ENCODE results near the gene ARRB1.

- TF ChIP-seq CTCF (IDR thresholded peaks at IDR 0.05) (no peak), EP300 (IDR thresholded peaks at IDR 0.05) (no peak), POLR2AphosphoS5 (IDR thresholded peaks at IDR 0.05) (no peak), POLR2A (IDR thresholded peaks at IDR 0.05; ENCODE audit: low read depth) (no peak)
Measured at GRCh38 chr11:75286826-75287465, 64.5 kb downstream of the ARRB1 start.
